ENCODE measurements around the gene DSTN.
"Not testable (repeated sequence)": the region's sequence is repeated elsewhere in the genome, so short reads cannot be mapped to it uniquely, and the experiment has no call there.

DSTN gene

GRCh38 chr20:17652411-17652810 is 82.5 kb downstream of the DSTN start:
- DNase-seq, result no peak

DNA sequence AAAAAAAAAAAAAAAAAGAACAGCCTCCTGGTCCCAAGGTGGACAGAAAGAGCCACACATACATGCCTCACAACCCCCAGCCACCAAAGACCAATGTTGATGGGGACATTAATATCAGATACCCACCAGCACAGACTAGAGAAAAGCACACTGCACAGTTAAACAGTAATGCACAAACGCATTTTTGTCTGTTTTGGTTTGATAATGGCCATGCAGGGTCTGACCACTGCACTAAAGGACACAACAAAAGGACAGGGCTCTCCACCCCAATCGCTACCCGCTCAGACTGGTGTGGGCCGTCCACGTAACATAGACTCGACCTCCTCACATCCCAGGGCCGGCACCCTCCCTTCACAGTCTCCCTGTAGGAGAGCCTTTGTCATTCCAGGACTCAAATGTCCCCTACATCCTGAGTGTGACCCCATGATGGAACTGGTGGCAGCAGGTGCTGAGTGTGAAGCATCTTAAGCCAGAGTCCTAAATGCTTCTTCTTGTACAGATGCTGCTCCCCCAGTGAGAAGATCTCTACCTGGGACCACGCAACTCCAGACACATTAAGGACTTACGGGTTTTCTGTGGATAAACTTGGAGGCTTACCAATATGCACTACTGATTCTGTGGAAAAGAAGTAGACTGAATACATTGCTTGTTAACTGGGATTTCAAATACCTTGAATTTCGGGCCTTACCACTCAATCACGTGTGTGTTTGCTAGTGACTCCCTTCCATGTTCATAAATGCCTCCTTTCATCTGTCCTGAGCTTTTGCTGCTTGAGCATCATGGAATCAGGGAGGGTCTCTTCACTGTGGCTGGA is 84.2 kb downstream of the DSTN start:
- no peak for DNase-seq

DNA sequence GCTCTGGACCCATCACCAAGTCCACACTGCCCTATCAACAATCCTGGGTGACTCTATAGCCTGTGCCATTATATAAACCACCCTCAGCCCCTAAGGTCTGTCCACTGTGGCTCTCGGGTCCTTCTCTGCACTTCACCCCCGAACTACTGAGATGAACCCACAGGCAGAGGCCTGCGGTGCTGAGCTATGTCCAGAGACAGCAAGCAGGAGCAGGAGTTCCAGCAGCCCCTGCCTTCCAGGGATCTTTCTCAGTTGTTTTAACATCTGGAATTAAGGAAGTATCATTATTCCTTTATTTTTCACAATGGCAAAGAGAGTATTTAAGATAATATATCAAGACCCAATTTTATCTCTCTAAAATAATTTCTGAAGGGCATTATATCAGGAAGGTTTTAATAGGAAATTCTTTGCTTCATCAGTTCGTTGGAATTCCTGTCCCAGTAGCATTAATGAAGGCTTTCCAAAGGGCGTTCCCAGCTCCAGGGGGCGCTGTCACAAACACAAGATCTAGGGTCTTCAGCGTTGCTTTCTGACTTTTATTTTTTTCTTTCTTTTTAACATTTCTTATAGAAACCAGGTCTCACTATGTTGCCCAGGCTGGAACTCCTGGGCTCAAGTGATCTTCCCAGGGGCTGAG is 84.9 kb downstream of the DSTN start:
- no peak for DNase-seq

GRCh38 chr20:17655286-17655651 is 85.4 kb downstream of the DSTN start:
- DNase-seq, result no peak

GRCh38 chr20:17655865-17656479 is 86.1 kb downstream of the DSTN start:
- DNase-seq, result no peak

- DNase-seq, result no peak
Measured at GRCh38 chr20:17657079-17657825, 87.4 kb downstream of the DSTN start.

DNA sequence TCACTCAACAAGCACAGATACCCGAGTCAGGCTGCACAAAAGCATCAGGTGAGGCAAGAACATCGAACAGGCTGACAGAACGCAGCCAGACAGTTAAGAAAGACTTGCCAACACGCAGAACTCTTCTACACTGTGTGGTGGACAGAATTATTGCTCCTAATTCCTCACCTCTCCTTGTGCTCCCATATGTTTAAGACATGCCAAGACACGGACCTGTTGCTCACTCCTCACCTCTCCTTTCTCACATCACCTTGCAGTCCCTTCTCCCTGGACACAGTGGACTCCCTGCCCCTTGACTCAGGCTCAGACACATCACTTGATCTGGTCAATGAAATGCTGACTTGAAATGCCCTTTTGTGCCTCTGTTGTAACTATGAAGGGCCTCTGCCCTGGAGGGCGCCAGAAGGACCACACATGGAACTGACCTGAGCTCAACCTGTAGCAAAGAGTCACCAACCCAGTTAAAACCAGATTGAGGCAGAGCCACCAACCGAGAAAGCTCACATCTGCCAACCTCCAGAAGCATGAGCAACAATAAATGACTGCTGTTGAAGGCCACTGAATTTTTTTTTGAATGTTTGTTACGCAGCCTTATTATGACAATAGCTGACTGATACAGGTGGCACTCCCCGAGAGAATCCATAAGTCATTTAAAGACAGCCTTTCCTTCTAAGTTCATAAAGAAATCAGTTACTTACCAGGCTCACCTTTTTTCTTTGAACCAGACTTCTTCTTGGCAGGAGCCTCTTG is 88.2 kb downstream of the DSTN start:
- DNase-seq, result no peak

DNA sequence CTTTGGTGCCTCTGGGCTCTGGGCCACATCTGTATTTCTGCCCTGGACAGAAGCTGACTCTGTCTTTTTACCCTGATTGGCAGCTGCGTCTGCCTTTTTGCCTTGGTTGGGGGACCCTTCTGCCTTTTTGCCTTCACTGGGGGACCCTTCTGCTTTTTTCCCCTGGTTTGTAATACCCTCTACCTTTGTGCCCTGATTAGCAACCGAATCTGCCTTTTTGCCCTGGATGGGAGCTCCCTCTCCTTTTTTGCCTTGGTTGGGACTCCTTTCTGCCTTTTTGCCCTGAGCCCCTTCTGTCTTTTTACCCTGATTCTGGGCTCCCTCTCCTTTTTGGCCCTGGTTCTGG is 88.7 kb downstream of the DSTN start:
- no peak for DNase-seq

GRCh38 chr20:17659344-17659743 is 89.5 kb downstream of the DSTN start:
- not testable (repeated sequence) for DNase-seq
